Left lung (tissue), 10 donors: Measurements from ENCODE around the gene RSRC1. TPM values are rescaled to one million over a fixed set of nuclear protein-coding genes. Genes with fewer than 3 reads are reported as not detected.
"Not testable (repeated sequence)": the region's sequence is repeated elsewhere in the genome, so short reads cannot be mapped to it uniquely, and the experiment has no call there.

Experiments used
- ATAC-seq: fragments of 200-7000 bp; cut with Tn5 transposase; one replicate; pipeline ENCODE4 v1.9.1; 2020; ENCODE audit warnings: moderate library complexity
- DNase-seq, 4 donors: peaks; one replicate each; pipeline ENCODE4 v3.0.0-alpha.2; 2013 to 2020
- H3K27ac ChIP-seq, 2 donors: fragments of 200-600 bp; sonication (generic) in 1 of 2; one replicate each; pipeline versions ENCODE4 v1.5.0 to v1.8.0; 2020 to 2021
- H3K27me3 ChIP-seq, 2 donors: fragments of 200-600 bp; sonication (generic) in 1 of 2; one replicate each; pipeline versions ENCODE4 v1.5.0 to v1.8.0; 2020 to 2021
- H3K36me3 ChIP-seq, 2 donors: fragments of 200-600 bp; sonication (generic) in 1 of 2; one replicate each; pipeline versions ENCODE4 v1.5.0 to v1.8.0; 2020 to 2021
- H3K4me1 ChIP-seq, 2 donors: fragments of 200-600 bp; one replicate each; pipeline ENCODE4 v1.8.0; 2021
- H3K4me3 ChIP-seq, 2 donors: fragments of 200-600 bp; sonication (generic) in 1 of 2; one replicate each; pipeline versions ENCODE4 v1.5.0 to v1.8.0; 2020 to 2021; ENCODE audit warnings: mild to moderate bottlenecking in 1 of 2
- H3K9me3 ChIP-seq, 2 donors: fragments of 200-600 bp; sonication (generic) in 1 of 2; one replicate each; pipeline versions ENCODE4 v1.5.0 to v1.8.0; 2020 to 2021
- CTCF ChIP-seq, 2 donors: fragments of 200-600 bp; sonication (generic) in 1 of 2; IDR thresholded peaks; one replicate each; pipeline versions ENCODE4 v1.5.0 to v1.8.0; 2021; ENCODE audit warnings: antibody characterized with exemption in 2 of 2
- intact Hi-C, 2 donors: fragments of 100-400 bp; cut with DNase I; formaldehyde crosslinking; loops; one replicate each; pipeline versions ENCODE4 v1.11.2 to v1.14.2; 2022
- polyA plus RNA-seq, 6 donors: library from polyadenylated mRNA; unstranded; fragments of 120-200 nt; gene quantifications; one replicate each; pipeline ENCODE4 v1.2.1, GENCODE V29; 2013; ENCODE audit not compliant: insufficient read length in 6 of 6
- total RNA-seq, 2 donors: library from RNA; stranded (reverse); fragmentation: NEBNext Ultra II Directional; extraction: Animal tissue kit (Norgen Biotek cat#: 25700); gene quantifications; one replicate each; pipeline ENCODE4 v1.2.1, GENCODE V29; 2021
- donor health status: DM: no; HTN: yes; CAD: no.
- donor health status: DM: no; HTN: no; CAD: no.

RSRC1 gene
- total and polyA plus RNA-seq, 8 donors, result 23.7 to 30.7 (median 27.6) TPM

GRCh38 chr3:158110658-158111018 is 749 bp downstream of the RSRC1 start:
- DNase-seq, result no peak
- Histone ChIP-seq H3K36me3 (no peaks in the 10 kb centered on the region), H3K4me1 (peaks cover 0 to 25% of the 10 kb centered on the region in 2 donors), H3K4me3 (peak overlapping the region; percentile 79 to 85), H3K27ac (peak overlapping the region; percentile 73 to 76), H3K27me3 (peaks cover 36 to 39% of the 10 kb centered on the region in 2 donors), H3K9me3 (peaks cover 0 to 4% of the 10 kb centered on the region in 2 donors)
- intact Hi-C loops, result no loop called here
- ATAC-seq, result no peak
- no peak for TF ChIP-seq CTCF (IDR thresholded peaks at IDR 0.05)

GRCh38 chr3:158111861-158112260 is 2.0 kb downstream of the RSRC1 start:
- intact Hi-C loops, result no loop called here
- ATAC-seq (no peak), DNase-seq (no peak)
- no peaks in the 10 kb centered on the region for H3K36me3 ChIP-seq
- H3K27me3 ChIP-seq, result peaks cover 25 to 27% of the 10 kb centered on the region in 2 donors
- H3K4me1 ChIP-seq, result peaks cover 0 to 15% of the 10 kb centered on the region in 2 donors
- TF ChIP-seq CTCF (IDR thresholded peaks at IDR 0.05), result no peak
- no peak overlapping the region for H3K27ac ChIP-seq
- no peak overlapping the region for H3K4me3 ChIP-seq
- H3K9me3 ChIP-seq, result peaks cover 0 to 4% of the 10 kb centered on the region in 2 donors

GRCh38 chr3:158113595-158113994 is 3.7 kb downstream of the RSRC1 start:
- H3K27me3 ChIP-seq, H3K4me3 ChIP-seq, intact Hi-C loops, H3K9me3 ChIP-seq, H3K27ac ChIP-seq, DNase-seq, ATAC-seq, H3K4me1 ChIP-seq, H3K36me3 ChIP-seq: not testable (repeated sequence)

GRCh38 chr3:158120330-158120729 is 10.4 kb downstream of the RSRC1 start:
- Histone ChIP-seq H3K27ac (no peak overlapping the region), H3K9me3 (no peaks in the 10 kb centered on the region), H3K4me3 (no peak overlapping the region), H3K4me1 (no peaks in the 10 kb centered on the region), H3K36me3 (peaks cover 0 to 27% of the 10 kb centered on the region in 2 donors), H3K27me3 (no peaks in the 10 kb centered on the region)
- no peak for TF ChIP-seq CTCF (IDR thresholded peaks at IDR 0.05)
- intact Hi-C loops, result no loop called here
- no peak for DNase-seq
- no peak for ATAC-seq

GRCh38 chr3:158121295-158121694 is 11.4 kb downstream of the RSRC1 start:
- Histone ChIP-seq H3K9me3 (peaks cover 0 to 4% of the 10 kb centered on the region in 2 donors), H3K4me3 (no peak overlapping the region)
- intact Hi-C loops, result no loop called here

GRCh38 chr3:158122721-158123120 is 12.8 kb downstream of the RSRC1 start:
- H3K27me3 ChIP-seq, H3K9me3 ChIP-seq, ATAC-seq, DNase-seq, H3K4me1 ChIP-seq, H3K27ac ChIP-seq, intact Hi-C loops, H3K4me3 ChIP-seq: not testable (repeated sequence)
- H3K36me3 ChIP-seq, result peaks cover 0 to 51% of the 10 kb centered on the region in 2 donors

More at GRCh38 chr3:158121295-158121694, 11.4 kb downstream of the RSRC1 start:
- Histone ChIP-seq H3K4me1 (no peaks in the 10 kb centered on the region), H3K27me3 (no peaks in the 10 kb centered on the region), H3K27ac (no peak overlapping the region), H3K36me3 (peaks cover 0 to 37% of the 10 kb centered on the region in 2 donors)
- DNase-seq, result no peak
- no peak for TF ChIP-seq CTCF (IDR thresholded peaks at IDR 0.05)
- ATAC-seq, result no peak
